Esophagus muscularis mucosa (tissue), 4 donors: ENCODE measurements around the gene ULK2. TPM values are rescaled to one million over a fixed set of nuclear protein-coding genes. Genes with fewer than 3 reads are reported as not detected.
"Not testable (repeated sequence)": the region's sequence is repeated elsewhere in the genome, so short reads cannot be mapped to it uniquely, and the experiment has no call there.

Experiments
- DNase-seq: peaks from one replicate; pipeline ENCODE4 v3.0.0-alpha.2; 2017; ENCODE audit errors: extremely low spot score
- H3K27ac ChIP-seq, 4 donors: fragments of 200-600 bp; sonication (generic); replicated peaks in 1 of 4; 1 replicate in 3 of 4; 2 replicates in 1 of 4; pipeline ENCODE4 v1.5.1; 2016 to 2019; ENCODE audit warnings: mild to moderate bottlenecking in 1 of 4
- H3K27me3 ChIP-seq, 4 donors: fragments of 200-600 bp; sonication (generic); one replicate each; pipeline versions ENCODE4 v1.5.1 to v1.6.0; 2016 to 2019
- H3K36me3 ChIP-seq, 4 donors: fragments of 200-600 bp; sonication (generic); one replicate each; pipeline ENCODE4 v1.5.1; 2016 to 2019
- H3K4me1 ChIP-seq, 4 donors: fragments of 200-600 bp; sonication (generic); one replicate each; pipeline ENCODE4 v1.5.1; 2016 to 2019
- H3K4me3 ChIP-seq, 4 donors: fragments of 200-600 bp; sonication (generic); 1 replicate in 2 of 4; 2 replicates in 2 of 4; pipeline ENCODE4 v1.5.1; 2016 to 2019; ENCODE audit warnings: mild to moderate bottlenecking in 4 of 4, moderate library complexity in 1 of 4
- H3K9me3 ChIP-seq, 4 donors: fragments of 200-600 bp; sonication (generic); 1 replicate in 3 of 4; 2 replicates in 1 of 4; pipeline ENCODE4 v1.5.1; 2016 to 2019
- EP300 ChIP-seq: sonication (generic); formaldehyde crosslinking; IDR thresholded peaks from one replicate; pipeline ENCODE4 v1.6.1; 2017; ENCODE audit warnings: antibody characterized with exemption
- POLR2A ChIP-seq: fragments of 450-650 bp; IDR thresholded peaks from one replicate; pipeline ENCODE4 v1.6.1; 2017; ENCODE audit warnings: antibody characterized with exemption, moderate library complexity, mild to moderate bottlenecking, low read depth
- POLR2AphosphoS5 ChIP-seq, 2 donors: sonication (generic); formaldehyde crosslinking; IDR thresholded peaks; one replicate each; pipeline ENCODE4 v1.6.1; 2017; ENCODE audit warnings: antibody characterized with exemption in 2 of 2
- WGBS: methylation state at CpG from one replicate; pipeline ENCODE4 v1.1.5; 2018; 5-methylcytosine and 5-hydroxymethylcytosine counted together
- intact Hi-C: fragments of 100-400 bp; cut with DNase I; formaldehyde crosslinking; loops from one replicate; pipeline ENCODE4 v1.15.1; 2023
- total RNA-seq, 4 donors: library from RNA; depleted of rRNA; stranded (reverse); fragments of >200 nt; gene quantifications; one replicate each; pipeline versions ENCODE4 v1.1.0 to v1.2.1, GENCODE V29; 2016
- TF ChIP-seq, protein P1 (sequence below), 3 experiments: fragments of 200-600 bp in 2 of 3; fragments of 450-650 bp in 1 of 3; sonication (generic) in 2 of 3; IDR thresholded peaks; one replicate each; pipeline ENCODE4 v1.5.1; 2017 to 2019; ENCODE audit warnings: antibody characterized with exemption in 3 of 3, mild to moderate bottlenecking in 2 of 3, moderate library complexity in 1 of 3

Gene ULK2
- total RNA-seq, 4 donors from 2014 or later, result 27.8 to 59.0 (median 43.1) TPM

DNA sequence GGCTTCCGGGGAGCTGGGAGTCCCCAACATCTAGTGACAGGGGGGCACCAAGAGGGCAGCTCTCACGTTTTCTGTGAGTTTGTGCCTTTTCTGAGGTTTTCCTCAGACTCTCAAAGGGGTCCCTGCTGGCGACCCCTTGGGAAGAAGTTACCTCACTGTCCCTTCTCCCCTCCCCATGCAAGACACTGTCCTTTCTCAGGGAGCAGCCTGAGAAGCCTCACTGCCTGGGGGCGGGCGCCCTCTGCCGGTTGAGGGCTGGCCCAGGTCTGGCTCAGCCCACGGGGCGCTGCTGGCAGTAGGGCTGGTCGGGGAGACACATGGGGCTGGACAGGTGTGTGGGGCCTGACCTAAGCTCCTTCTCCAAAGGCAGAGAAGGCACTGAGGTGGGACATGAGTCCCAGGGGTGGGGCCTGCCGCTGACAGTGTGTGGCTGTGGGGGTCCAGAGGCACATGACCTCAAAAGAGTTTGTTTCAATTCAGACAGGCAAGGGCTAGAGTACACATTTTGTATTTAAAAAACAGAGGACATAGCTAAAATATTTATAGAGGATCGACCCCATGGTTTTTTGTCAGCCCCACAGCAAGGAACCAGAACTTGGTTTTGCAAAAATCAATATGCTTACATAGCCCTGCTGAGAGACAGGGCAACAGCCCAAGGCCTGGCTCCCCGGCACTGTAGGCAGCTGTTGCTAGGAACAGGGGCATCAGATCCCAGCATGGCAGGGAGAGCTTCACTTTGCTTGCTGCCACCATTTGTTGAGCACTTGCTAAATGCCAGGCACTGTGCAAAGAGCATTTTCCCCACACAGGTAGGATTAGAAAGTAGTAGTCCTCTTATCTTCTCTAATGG lies 101.1 kb downstream of the ULK2 start:
- no peaks in the 10 kb centered on the region for H3K27me3 ChIP-seq
- H3K27ac ChIP-seq, result no peak overlapping the region
- no peaks in the 10 kb centered on the region for H3K9me3 ChIP-seq
- no peak overlapping the region for H3K4me3 ChIP-seq
- TF ChIP-seq, protein P1, sequence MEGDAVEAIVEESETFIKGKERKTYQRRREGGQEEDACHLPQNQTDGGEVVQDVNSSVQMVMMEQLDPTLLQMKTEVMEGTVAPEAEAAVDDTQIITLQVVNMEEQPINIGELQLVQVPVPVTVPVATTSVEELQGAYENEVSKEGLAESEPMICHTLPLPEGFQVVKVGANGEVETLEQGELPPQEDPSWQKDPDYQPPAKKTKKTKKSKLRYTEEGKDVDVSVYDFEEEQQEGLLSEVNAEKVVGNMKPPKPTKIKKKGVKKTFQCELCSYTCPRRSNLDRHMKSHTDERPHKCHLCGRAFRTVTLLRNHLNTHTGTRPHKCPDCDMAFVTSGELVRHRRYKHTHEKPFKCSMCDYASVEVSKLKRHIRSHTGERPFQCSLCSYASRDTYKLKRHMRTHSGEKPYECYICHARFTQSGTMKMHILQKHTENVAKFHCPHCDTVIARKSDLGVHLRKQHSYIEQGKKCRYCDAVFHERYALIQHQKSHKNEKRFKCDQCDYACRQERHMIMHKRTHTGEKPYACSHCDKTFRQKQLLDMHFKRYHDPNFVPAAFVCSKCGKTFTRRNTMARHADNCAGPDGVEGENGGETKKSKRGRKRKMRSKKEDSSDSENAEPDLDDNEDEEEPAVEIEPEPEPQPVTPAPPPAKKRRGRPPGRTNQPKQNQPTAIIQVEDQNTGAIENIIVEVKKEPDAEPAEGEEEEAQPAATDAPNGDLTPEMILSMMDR (IDR thresholded peaks at IDR 0.05), result peak in 2 of 3 experiments; percentile 91 to 95
- TF ChIP-seq POLR2A (no peak), POLR2AphosphoS5 (IDR thresholded peaks at IDR 0.05) (peak in 1 of 2 donors; percentile 27), EP300 (no peak)
- peak; percentile 92 for DNase-seq
- WGBS, result 23% methylated on average over 9 of the region's 12 CpGs
- intact Hi-C loops, result loop anchor here (2.0 to 10.0 kb wide), 2 partner anchors 252 to 402 kb away; partner anchors contain the start of gene B9D1
- H3K36me3 ChIP-seq, result peaks cover 0 to 2% (median 0%) of the 10 kb centered on the region in 4 donors
- peaks cover 0 to 31% (median 18%) of the 10 kb centered on the region in 4 donors for H3K4me1 ChIP-seq

DNA sequence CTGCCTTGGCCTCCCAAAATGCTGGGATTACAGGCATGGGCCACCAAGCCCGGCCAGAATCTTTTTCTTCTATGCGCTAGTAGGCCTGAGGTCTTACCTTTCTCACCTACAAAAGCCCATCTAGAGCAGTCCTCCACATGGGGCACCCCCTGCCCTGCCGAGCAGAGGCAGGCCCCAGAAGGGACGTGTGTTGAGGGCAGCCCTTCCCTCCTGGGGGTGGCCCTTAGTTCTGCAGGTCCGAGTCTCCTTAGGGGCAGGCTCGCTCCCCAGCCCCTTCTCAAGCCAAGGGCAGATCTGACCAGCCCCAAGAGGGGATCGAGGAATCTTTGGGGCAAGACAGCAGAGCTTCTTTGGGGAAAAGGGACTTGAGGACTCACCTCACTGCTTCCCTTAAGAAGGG lies 101.7 kb downstream of the ULK2 start:
- DNase-seq, result no peak
- H3K36me3 ChIP-seq, result no peaks in the 10 kb centered on the region
- intact Hi-C loops, result loop anchor here (2.0 to 10.0 kb wide), 2 partner anchors 251 to 401 kb away; partner anchors contain the start of gene B9D1
- peaks cover 0 to 25% (median 12%) of the 10 kb centered on the region in 4 donors for H3K4me1 ChIP-seq
- no peaks in the 10 kb centered on the region for H3K9me3 ChIP-seq
- WGBS, result 54% methylated on average over 6 of the region's 7 CpGs
- H3K4me3 ChIP-seq, result no peak overlapping the region
- TF ChIP-seq, protein P1 (IDR thresholded peaks at IDR 0.05), result no peak
- TF ChIP-seq POLR2A (no peak), EP300 (no peak), POLR2AphosphoS5 (IDR thresholded peaks at IDR 0.05) (no peak)
- no peaks in the 10 kb centered on the region for H3K27me3 ChIP-seq
- H3K27ac ChIP-seq, result no peak overlapping the region

DNA sequence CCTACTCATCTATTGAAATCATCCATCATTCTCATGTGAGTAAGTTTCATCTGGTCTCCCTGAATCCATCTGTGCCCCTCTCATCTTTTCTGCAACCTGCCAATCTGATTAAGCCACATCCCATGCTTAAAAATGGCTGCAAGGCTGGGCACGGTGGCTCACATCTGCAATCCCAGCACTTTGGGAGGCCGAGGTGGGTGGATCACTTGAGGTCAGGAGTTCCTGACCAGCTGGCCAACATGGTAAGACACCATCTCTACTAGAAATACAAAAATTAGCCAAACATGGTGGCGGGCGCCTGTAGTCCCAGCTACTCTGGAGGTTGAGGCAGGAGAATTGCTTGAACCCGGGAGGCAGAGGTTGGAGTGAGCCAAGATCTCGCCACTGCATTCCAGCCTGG lies 103.7 kb downstream of the ULK2 start:
- H3K36me3 ChIP-seq, H3K4me3 ChIP-seq, H3K27ac ChIP-seq, DNase-seq, H3K27me3 ChIP-seq, H3K9me3 ChIP-seq: not testable (repeated sequence)
- 98% methylated on average over 6 of the region's 6 CpGs for WGBS
- H3K4me1 ChIP-seq, result peaks cover 0 to 16% (median 10%) of the 10 kb centered on the region in 4 donors
- intact Hi-C loops, result loop anchor here (5.0 to 10.0 kb wide), 2 partner anchors 117 to 399 kb away; partner anchors contain the start of genes ALDH3A2 and B9D1

DNA sequence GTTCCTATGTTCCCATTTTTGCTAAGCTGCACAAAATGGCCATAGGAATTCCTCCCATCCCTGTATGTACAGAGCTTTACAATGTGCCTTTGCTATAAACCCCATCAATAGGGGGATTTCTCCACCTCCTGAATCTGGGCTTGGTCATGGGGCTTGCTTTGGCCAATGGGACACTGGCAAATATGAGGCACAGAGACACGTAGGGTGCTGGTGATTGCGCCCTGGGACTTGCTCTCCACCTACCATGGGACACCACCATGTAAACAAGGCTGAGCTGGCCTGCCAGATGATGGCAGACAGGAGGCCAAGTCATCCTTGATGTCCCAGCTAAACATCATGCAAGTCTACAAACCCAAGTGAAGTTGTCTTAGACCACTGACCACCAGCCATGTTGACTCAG lies 104.3 kb downstream of the ULK2 start:
- H3K27me3 ChIP-seq, result no peaks in the 10 kb centered on the region
- no peak overlapping the region for H3K27ac ChIP-seq
- no peak overlapping the region for H3K4me3 ChIP-seq
- intact Hi-C loops, result loop anchor here (5.0 to 10.0 kb wide), 2 partner anchors 116 to 399 kb away; partner anchors contain the start of genes ALDH3A2 and B9D1
- WGBS, result 100% methylated on average over 2 of the region's 2 CpGs
- no peaks in the 10 kb centered on the region for H3K9me3 ChIP-seq
- H3K4me1 ChIP-seq, result peaks cover 0 to 16% (median 10%) of the 10 kb centered on the region in 4 donors
- no peak for DNase-seq
- no peaks in the 10 kb centered on the region for H3K36me3 ChIP-seq
- TF ChIP-seq POLR2A, result no peak
- TF ChIP-seq EP300, result no peak
- TF ChIP-seq, protein P1 (IDR thresholded peaks at IDR 0.05), result no peak
- no peak for TF ChIP-seq POLR2AphosphoS5 (IDR thresholded peaks at IDR 0.05)

DNA sequence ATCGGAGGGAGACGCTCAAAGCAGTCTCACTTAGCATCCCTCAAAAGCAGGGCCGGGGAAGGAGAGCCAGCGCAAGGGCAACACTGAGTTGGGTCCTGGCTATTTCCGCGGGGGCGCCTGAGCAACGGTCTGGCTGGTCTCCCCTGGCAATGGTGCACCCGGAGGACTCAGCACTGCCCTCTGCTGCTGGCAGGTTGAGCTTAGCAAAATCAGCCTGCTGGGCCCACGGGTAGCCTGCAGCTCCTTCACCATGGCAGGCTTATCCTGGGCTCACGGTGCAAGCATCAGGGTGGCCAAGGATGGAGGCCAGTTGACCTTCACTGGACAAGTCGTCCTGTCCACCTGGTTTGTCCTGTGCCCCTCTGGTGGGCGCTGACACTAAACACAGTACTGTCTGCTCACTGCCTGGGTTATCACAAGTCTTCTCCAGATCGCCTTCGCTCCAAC lies 105.2 kb downstream of the ULK2 start:
- Histone ChIP-seq H3K36me3 (no peaks in the 10 kb centered on the region), H3K27ac (no peak overlapping the region), H3K9me3 (no peaks in the 10 kb centered on the region), H3K4me3 (no peak overlapping the region), H3K4me1 (peaks cover 0 to 16% (median 10%) of the 10 kb centered on the region in 4 donors), H3K27me3 (no peaks in the 10 kb centered on the region)
- DNase-seq, result no peak
- TF ChIP-seq, protein P1 (IDR thresholded peaks at IDR 0.05), result peak; percentile 67 to 86 (median 68)
- TF ChIP-seq POLR2AphosphoS5 (IDR thresholded peaks at IDR 0.05) (peak in 1 of 2 donors; percentile 46), POLR2A (no peak), EP300 (no peak)
- intact Hi-C loops, result loop anchor here (5.0 to 10.0 kb wide), 2 partner anchors 115 to 398 kb away; partner anchors contain the start of genes ALDH3A2 and B9D1
- WGBS, result 24% methylated on average over 13 of the region's 15 CpGs
